HG02840 (cell line): ENCODE results near the gene PTP4A1.
"Not testable (repeated sequence)": the region's sequence is repeated elsewhere in the genome, so short reads cannot be mapped to it uniquely, and the experiment has no call there.

ENCODE experiments used
- ATAC-seq: cut with Tn5 transposase; IDR thresholded peaks from one replicate; pipeline ENCODE4 v1.9.1; 2021; ENCODE audit warnings: mild to moderate bottlenecking, moderate library complexity, moderate number of reproducible peaks; ENCODE audit not compliant: unreplicated experiment, low FRiP score

The PTP4A1 gene

GRCh38 chr6:63580704-63580961 is 8.4 kb downstream of the PTP4A1 start:
- ATAC-seq, result no peak

DNA sequence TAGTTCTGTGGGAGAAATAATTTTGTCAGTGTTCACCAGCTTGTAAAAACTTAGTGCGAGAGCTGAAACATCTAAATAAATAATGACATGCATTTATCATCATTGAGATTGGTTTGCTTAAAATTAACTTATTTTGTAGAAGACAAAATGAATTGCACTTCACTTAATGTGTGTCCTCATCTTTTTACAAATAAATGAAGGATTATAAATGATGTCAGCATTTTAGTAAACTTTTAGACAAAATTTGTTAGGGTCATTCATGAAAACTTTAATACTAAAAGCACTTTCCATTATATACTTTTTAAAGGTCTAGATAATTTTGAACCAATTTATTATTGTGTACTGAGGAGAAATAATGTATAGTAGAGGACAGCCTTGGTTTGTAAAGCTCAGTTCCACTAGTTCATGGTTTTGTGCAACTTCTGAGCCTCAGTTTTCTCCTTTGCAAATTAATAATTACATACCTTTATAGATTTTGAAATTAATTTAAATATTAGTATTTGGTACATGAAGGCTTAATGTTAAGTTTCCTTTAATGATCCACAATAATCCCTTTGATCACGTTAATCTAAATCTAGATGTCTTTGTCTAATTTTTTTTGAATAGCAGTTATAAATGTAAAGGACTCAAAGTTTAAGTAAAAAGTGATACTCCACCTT is 9.2 kb downstream of the PTP4A1 start:
- no peak for ATAC-seq

- no peak for ATAC-seq
Observed at GRCh38 chr6:63582579-63583231, 10.4 kb downstream of the PTP4A1 start.

GRCh38 chr6:63584125-63584514 is 11.8 kb downstream of the PTP4A1 start:
- ATAC-seq, result no peak

- ATAC-seq, result no peak
Observed at GRCh38 chr6:63584566-63584965, 12.3 kb downstream of the PTP4A1 start.

GRCh38 chr6:63585652-63586051 is 13.4 kb downstream of the PTP4A1 start:
- ATAC-seq, result not testable (repeated sequence)

- no peak for ATAC-seq
Observed at GRCh38 chr6:63589952-63590411, 17.7 kb downstream of the PTP4A1 start.

DNA sequence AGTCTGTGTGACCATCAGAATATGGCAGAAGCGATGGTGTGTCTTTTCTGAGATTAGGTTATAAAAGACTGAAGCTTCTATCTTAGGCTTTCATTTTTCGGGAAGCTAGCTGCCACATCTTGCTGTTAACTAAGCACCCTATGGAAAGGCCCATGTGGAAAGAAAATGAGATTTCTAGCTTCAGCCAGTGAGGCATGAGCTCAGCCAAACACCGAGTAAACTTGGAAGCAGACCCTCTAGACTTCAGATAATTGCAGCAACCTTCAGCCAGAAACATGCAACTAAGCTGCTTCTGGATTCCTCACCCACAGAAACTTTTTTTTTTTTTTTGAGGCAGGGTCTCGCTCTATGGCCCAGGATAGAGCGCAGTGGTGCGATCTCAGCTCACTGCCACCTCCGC is 20.6 kb downstream of the PTP4A1 start:
- no peak for ATAC-seq

- no peak for ATAC-seq
Observed at GRCh38 chr6:63597141-63598048, 25.1 kb downstream of the PTP4A1 start.

DNA sequence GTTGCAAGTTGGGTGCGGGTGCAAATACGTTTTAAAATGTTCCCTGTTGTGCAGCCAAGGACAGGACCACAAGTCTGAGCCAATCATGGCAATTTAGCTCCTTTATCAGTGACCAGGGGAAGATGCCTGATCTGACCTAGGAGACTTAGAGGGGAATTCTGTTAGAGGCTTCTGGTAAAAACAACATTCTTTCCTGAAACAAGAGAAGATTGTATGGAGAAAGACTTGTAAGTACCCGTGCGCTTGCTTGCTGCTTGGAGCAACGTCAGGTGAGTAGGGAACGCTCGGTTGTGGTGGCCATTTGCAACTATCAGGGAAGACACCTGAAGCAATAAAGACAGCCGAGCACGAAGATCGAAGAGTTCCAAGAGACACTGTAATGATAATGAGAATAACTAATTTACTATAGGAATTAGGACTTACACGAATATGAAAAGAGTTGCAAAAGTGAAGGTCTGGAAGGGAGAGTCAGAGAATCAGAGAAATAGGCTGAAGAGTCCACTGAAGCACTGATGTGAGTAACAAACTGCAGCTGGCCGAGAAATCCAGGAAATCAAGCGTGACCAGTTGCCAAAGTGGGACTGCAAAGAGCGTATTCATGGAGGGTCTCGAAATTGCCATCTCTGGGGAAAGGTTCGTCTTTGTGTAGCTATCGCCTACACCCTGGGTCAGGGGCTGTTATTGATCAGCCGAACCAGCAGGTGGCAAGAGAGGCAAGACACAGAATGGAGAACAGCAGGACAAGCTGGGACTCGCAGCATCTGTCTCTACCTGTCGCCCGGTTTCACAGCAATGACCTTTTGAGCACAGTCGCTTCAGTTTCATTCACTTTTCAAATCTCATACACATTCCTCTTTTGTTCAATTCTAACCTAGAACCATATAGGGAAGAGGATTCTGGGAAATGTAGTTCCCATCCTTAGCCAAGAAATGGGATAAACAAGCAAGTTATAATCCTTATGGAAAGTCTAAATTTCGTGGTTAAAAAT is 26.1 kb downstream of the PTP4A1 start:
- ATAC-seq, result peak; percentile 99

GRCh38 chr6:63599243-63599642 is 27.0 kb downstream of the PTP4A1 start:
- ATAC-seq, result no peak

- no peak for ATAC-seq
Observed at GRCh38 chr6:63600136-63600535, 27.9 kb downstream of the PTP4A1 start.

DNA sequence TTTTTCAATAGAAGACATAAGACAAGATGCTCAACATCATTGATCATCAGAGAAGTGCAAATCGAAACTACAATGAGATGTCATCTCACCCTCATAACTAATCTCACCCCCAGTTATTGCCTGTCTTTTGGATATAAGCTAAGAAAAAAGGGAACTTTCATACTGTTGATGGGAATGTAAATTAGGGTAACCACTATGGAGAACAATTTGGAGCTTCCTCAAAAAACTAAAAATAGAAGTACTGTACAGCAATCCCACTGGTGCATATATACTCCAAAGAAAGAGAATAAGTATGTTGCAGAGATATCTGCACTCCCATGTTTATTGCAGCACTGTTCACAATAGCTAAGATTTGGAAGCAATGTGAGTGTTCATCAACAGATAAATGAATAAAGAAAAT is 37.0 kb downstream of the PTP4A1 start:
- no peak for ATAC-seq

- ATAC-seq, result no peak
Observed at GRCh38 chr6:63610944-63611343, 38.7 kb downstream of the PTP4A1 start.

- no peak for ATAC-seq
Observed at GRCh38 chr6:63611560-63611959, 39.3 kb downstream of the PTP4A1 start.

DNA sequence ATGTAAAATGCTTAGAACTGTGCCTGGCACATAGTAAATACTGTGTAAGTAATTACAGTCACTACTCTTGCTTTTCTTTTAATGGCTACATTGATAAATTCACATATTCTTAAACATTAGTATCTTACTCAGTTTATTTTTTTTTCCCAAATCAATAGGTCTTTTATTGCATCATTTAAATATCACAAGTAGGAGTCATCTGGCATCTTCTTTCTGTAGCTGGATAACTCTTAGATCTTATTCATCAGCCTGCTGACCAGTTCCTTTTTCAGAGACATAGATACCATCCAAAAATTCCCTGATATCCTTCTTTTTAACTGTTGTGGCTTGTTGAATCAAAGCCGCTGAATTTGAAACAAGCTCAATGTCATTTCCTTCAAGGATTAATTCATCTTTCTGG is 43.3 kb downstream of the PTP4A1 start:
- ATAC-seq, result no peak
